HG03175 (cell line): ENCODE measurements around the gene TMEM33.

Experiments used
- ATAC-seq: cut with Tn5 transposase; IDR thresholded peaks from one replicate; pipeline ENCODE4 v1.9.1; 2021; ENCODE audit warnings: mild to moderate bottlenecking, moderate library complexity; ENCODE audit not compliant: unreplicated experiment

The TMEM33 gene

GRCh38 chr4:41992967-41993857, 58.0 kb downstream of the TMEM33 start:
- ATAC-seq: no peak

- ATAC-seq: no peak
Measured at GRCh38 chr4:41994461-41994985, 59.3 kb downstream of the TMEM33 start.

- no peak for ATAC-seq
Measured at GRCh38 chr4:41998019-41998418, 62.8 kb downstream of the TMEM33 start.

DNA sequence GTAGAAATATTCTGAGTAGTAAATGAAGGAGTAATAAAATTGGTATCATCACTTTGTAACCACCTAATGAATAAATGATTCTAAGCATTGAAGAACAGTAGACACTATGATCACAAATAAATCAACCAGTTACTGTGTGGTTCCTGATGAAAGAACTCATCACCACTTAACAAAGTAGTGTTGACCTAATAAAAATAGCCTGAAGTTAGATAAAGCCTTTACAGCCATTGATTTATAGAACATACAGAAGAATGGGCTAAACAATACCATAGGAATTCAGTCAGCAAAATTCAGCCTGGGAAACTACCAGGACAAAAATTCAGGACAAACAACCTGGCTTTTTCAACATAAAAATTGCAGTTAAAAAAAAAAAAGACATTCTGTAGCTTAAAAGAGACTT, 64.1 kb downstream of the TMEM33 start:
- no peak for ATAC-seq

- ATAC-seq: no peak
Measured at GRCh38 chr4:42008011-42008786, 73.0 kb downstream of the TMEM33 start.
